Inflammatory macrophage treated with lipopolysaccharide for 4 hours (primary cell): ENCODE data around the gene ZNF580.

ENCODE experiments used
- DNase-seq: peaks from one replicate; pipeline ENCODE4 v3.0.0-alpha.2; 2020

Gene ZNF580

GRCh38 chr19:55679343-55680257, 38.8 kb downstream of the ZNF580 start:
- no peak for DNase-seq

GRCh38 chr19:55680339-55681130, 39.7 kb downstream of the ZNF580 start:
- no peak for DNase-seq

- DNase-seq = no peak
Observed at GRCh38 chr19:55681131-55682092, 40.6 kb downstream of the ZNF580 start.

GRCh38 chr19:55683449-55684261, 42.9 kb downstream of the ZNF580 start:
- DNase-seq = no peak

GRCh38 chr19:55684946-55685681, 44.3 kb downstream of the ZNF580 start:
- no peak for DNase-seq

- no peak for DNase-seq
Observed at GRCh38 chr19:55685776-55686175, 45.0 kb downstream of the ZNF580 start.

GRCh38 chr19:55686311-55687050, 45.7 kb downstream of the ZNF580 start:
- DNase-seq = no peak

GRCh38 chr19:55687281-55688201, 46.7 kb downstream of the ZNF580 start:
- no peak for DNase-seq

GRCh38 chr19:55688422-55689218, 47.8 kb downstream of the ZNF580 start:
- no peak for DNase-seq

- no peak for DNase-seq
Observed at GRCh38 chr19:55689411-55690108, 48.8 kb downstream of the ZNF580 start.

GRCh38 chr19:55690109-55690768, 49.4 kb downstream of the ZNF580 start:
- no peak for DNase-seq

GRCh38 chr19:55690769-55691545, 50.2 kb downstream of the ZNF580 start:
- DNase-seq = no peak

- no peak for DNase-seq
Observed at GRCh38 chr19:55691561-55692481, 51.0 kb downstream of the ZNF580 start.

- DNase-seq = no peak
Observed at GRCh38 chr19:55692681-55693081, 51.9 kb downstream of the ZNF580 start.
